GM19463 (cell line): Measurements from ENCODE around the gene GLYAT.
A peak's percentile ranks its signal among the peaks of the same experiment; 100 is the strongest.
"Not testable (repeated sequence)": the region's sequence is repeated elsewhere in the genome, so short reads cannot be mapped to it uniquely, and the experiment has no call there.

Experiments
- ATAC-seq: cut with Tn5 transposase; IDR thresholded peaks from one replicate; pipeline ENCODE4 v1.9.1; 2021; ENCODE audit warnings: mild to moderate bottlenecking, moderate library complexity; ENCODE audit not compliant: unreplicated experiment

Gene GLYAT

GRCh38 chr11:58685973-58686722 lies 45.6 kb downstream of the GLYAT start:
- no peak for ATAC-seq

DNA sequence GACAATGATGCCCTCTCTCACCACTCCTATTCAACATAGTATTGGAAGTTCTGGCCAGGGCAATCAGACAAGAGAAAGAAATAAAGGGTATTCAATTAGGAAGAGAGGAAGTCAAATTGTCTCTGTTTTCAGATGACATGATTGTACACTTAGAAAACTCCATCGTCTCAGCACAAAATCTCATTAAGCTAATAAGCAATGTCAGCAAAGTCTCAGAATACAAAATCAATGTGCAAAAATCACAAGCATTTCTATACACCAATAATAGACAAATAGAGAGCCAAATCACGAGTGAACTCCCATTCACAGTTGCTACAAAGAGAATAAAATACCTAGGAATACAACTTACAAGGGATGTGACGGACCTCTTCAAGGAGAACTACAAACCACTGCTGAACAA lies 49.1 kb downstream of the GLYAT start:
- not testable (repeated sequence) for ATAC-seq

DNA sequence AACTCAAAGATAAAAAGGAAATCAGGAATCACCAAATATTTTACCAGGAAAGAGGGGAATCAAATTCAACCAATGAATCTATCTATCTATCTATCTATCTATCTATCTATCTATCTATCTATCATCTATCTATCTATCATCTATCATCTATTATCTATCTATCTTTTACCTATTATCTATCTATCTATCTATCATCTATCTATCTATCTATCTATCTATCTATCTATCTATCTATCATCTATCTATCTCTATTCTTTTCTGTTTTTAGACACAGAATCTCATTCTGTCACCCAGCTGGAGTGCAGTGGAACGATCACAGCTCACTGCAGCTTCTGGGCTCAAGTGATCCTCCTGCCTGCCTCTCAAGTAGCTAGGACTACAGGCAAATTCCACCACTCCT lies 54.2 kb downstream of the GLYAT start:
- not testable (repeated sequence) for ATAC-seq

GRCh38 chr11:58676563-58677135 lies 55.1 kb downstream of the GLYAT start:
- no peak for ATAC-seq

DNA sequence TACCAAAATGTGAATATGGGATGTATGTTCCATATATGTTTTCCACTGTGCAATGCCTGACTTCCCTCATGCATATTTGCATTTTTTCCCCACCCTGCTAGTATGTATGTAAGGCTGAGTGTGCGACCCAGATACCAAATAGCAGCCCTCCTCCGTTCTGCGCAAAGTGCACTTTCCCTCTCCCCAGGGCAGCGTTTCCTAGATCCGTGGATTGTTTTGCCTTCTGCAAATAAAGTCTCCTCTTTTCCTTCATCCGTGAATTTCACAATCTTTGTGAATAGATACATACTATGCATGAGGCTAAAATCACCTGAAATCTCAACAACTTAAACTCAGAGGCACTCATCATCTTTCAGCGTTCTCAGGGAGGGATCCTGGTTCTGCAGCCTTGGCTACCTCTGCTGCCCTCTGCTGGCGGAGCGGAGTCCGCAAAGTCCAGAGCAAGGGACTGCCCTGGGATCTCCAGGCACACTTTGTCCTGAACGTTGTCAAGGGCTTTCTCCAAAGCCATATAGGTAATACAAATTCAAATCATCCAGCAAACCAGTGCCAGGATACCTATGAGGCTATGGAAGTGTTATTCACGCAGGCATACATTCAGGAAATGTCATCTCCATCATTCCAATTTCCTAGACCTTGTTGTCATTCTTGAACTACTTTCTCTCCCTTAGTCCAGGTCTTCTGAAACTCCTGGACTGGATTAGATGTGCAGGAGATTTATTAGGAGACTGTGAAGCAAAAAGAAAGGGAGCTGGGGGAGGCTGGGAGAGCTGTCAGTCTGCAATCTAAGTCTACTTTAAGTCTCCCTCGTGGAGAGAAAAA lies 56.2 kb downstream of the GLYAT start:
- ATAC-seq = peak; percentile 95

DNA sequence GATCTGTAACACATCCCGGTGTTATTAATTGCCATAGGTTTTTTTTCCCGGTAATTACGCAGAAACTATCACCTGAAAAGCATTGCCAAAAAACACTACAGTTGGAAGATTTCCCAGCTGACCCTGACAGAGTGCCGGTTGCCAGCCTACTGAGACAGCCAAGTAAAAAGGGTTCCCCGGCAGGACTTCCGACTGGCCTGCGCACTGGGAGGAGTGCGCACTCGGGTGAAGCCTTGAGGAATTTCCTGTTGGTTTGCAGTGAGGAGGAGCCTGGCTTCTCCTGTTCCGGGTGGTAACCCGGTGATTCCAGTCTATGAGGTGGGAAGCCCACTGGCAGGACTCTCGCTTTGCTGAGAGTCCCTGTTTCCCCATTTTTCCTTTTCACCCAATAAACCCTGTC lies 57.1 kb downstream of the GLYAT start:
- ATAC-seq = no peak

- no peak for ATAC-seq
These were observed 59.6 kb downstream of the GLYAT start for GRCh38 chr11:58671983-58672633.

GRCh38 chr11:58659910-58660570 lies 71.7 kb downstream of the GLYAT start:
- ATAC-seq = no peak

GRCh38 chr11:58659404-58659803 lies 72.3 kb downstream of the GLYAT start:
- ATAC-seq = no peak
